ENCODE results near the gene NPPA.

Gene NPPA

DNA sequence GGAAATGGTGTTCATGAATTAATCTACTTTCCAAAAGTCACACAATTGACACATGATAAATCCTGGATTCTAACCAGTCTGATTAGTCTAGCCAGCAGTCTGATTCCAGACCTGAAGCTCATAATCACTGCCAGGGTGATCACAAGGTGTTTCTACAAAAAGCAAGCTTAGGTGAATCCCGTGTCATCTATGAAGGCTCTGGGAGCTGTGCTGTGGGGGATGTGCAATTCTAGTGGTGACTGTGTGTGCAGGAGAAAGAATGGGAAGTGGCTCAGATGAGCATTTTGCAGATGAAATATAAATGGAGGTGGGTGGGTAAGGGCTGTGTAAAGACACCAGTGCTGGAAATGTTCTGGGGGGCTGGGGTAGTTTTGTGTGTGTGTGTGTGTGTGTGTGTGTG lies 13.0 kb upstream of the NPPA start:
- DNase-seq (ENCODE audit: insufficient read length, low spot score) (no peak), FAIRE-seq (no peak)
- TF ChIP-seq, protein P1, sequence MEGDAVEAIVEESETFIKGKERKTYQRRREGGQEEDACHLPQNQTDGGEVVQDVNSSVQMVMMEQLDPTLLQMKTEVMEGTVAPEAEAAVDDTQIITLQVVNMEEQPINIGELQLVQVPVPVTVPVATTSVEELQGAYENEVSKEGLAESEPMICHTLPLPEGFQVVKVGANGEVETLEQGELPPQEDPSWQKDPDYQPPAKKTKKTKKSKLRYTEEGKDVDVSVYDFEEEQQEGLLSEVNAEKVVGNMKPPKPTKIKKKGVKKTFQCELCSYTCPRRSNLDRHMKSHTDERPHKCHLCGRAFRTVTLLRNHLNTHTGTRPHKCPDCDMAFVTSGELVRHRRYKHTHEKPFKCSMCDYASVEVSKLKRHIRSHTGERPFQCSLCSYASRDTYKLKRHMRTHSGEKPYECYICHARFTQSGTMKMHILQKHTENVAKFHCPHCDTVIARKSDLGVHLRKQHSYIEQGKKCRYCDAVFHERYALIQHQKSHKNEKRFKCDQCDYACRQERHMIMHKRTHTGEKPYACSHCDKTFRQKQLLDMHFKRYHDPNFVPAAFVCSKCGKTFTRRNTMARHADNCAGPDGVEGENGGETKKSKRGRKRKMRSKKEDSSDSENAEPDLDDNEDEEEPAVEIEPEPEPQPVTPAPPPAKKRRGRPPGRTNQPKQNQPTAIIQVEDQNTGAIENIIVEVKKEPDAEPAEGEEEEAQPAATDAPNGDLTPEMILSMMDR (IDR thresholded peaks at IDR 0.05; ENCODE audit: insufficient read depth, missing control alignments): no peak

DNA sequence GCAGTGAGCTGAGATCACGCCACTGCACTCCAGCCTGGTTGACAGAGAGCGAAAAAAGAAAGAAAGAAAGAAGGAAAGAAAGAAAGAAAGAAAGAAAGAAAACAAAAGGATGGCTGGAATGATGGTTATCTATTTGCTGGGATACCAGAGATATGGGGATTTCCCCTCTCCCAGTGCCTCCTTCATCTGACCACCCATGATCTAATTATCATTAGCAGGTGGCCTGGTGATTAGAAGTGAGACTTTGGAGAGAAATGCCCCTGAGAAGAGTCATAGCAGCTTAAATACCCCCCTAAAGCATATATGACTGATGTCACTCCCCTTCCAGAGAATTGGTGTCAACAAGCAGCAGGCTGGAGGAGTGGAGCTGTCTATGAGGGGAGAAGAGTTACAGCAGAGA lies 12.5 kb upstream of the NPPA start:
- no peak for FAIRE-seq

DNA sequence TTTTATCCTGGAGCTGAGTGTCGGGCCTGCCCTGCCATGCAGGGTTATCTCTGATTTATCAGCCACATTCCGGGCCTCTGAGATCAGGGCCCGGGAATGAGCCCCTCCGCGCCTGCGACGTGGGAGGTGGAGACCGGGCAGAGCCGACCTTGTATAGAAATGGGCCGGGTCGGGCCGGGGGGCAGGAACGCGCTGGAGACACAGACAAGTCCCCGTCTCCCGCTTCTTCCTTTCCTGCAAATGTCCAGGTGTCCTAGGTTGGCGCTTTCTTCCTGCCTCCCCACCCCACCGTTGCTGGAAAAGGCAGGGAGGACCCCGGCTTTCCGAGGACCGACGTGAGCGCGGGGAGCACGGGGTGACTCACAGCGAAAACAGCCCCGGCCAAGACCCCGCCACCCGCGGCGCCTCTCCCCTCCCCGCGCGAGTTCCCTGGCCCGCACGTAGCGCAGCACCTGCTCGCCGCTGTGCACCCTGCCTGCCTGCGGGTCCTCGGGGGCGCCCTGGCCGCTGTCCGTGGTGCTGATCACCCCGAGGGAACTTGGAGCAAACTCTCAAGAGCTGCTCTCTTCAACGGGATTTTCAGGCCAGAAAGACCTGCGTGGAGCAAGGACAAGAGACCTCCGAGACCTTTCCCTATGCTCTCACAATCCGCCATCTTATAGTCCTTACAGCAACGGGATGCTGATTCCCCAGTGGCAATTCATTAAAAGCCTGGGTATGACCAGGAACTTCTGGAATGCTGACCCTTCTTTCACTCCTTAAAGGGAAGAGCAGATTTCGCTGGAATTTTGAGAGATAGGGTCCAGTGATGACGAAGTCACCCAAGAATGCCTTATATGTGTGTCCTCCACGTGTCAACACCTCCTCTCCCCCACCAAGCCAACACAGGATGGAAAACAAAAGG lies 11.6 kb upstream of the NPPA start:
- FAIRE-seq (no peak), DNase-seq (ENCODE audit: insufficient read length, low spot score) (no peak)
- TF ChIP-seq, protein P1 (IDR thresholded peaks at IDR 0.05; ENCODE audit: insufficient read depth, missing control alignments): no peak

More for the DNA sequence above, 12.5 kb upstream of the NPPA start:
- TF ChIP-seq, protein P1 (IDR thresholded peaks at IDR 0.05; ENCODE audit: insufficient read depth, missing control alignments): no peak
- no peak for DNase-seq (ENCODE audit: insufficient read length, low spot score)

DNA sequence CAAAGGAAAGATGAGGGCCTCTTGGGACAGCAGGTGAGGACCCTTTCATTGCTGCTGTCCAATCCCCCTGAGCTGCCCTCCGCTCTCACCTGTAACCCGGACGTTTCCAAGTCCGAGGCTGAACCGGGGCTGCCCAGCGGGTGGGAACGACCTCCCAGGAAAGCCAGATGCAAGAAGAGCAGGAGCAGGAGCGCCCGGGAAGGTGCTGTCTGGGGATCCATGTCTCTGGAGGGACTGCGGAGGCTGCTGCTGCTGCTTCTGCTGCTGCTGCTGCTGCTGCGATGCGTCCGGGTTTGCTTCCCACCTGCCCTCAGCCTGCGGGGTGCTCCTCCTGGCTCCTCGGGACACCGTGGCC lies 11.0 kb upstream of the NPPA start, which contains the start of gene NPPB:
TSS of gene NPPB (minus strand) at position 333 of the 355 bp plus-strand sequence. CDS start at position 221, 112 bp downstream.
- DNase-seq (ENCODE audit: insufficient read length, low spot score): no peak
- TF ChIP-seq, protein P1 (IDR thresholded peaks at IDR 0.05; ENCODE audit: insufficient read depth, missing control alignments): no peak
- FAIRE-seq: no peak

DNA sequence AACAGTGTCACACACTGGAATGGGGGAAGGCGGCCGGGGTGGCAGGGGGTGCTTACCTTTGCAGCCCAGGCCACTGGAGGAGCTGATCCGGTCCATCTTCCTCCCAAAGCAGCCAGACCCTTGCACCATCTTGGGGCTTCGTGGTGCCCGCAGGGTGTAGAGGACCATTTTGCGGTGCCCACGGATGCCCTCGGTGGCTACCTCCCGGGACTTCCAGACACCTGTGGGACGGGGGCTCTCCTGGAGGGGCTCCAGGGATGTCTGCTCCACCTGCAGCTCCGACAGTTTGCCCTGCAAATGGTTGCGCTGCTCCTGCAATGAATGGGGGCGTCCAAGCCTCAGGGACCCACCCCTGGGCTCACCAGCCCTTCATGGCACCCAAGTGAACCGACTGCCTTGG lies 10.6 kb upstream of the NPPA start:
- TF ChIP-seq, protein P1 (IDR thresholded peaks at IDR 0.05; ENCODE audit: insufficient read depth, missing control alignments): no peak
- DNase-seq (ENCODE audit: insufficient read length, low spot score): no peak
- FAIRE-seq: no peak

DNA sequence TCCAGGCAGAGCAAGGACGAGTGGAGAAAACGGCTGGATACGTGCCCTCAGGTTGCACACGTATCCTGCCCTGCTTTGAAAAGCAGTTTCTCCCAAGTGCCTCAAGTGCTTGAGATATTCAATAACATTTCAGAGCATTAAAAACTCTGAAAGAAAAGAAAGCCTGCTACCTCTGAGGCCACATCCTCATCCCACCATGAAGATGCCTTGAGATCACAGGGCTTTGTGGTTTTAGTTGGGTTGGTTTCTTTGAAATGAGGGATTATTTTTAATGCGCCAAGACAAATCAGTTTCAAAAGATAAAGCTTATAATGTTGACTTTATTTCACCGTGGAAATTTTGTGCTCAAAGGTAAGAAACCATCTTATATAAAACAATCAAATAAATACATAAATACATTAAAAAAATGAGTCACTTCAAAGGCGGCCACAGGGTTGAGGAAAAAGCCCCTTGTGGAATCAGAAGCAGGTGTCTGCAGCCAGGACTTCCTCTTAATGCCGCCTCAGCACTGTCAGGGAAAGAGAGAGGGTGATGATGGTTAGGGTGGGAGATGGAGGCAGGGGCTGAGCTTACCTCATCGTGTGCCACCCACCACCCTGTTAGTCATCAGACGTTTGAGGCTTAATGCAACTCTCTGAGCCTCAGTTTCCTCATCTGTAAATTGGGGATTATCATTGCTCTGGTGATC lies 9.7 kb upstream of the NPPA start:
- FAIRE-seq (no peak), DNase-seq (ENCODE audit: insufficient read length, low spot score) (no peak)
- TF ChIP-seq, protein P1 (IDR thresholded peaks at IDR 0.05; ENCODE audit: insufficient read depth, missing control alignments): no peak
